ENCODE measurements around the gene GALNT7.

GALNT7 gene

GRCh38 chr4:173291899-173292298 is 123.3 kb downstream of the GALNT7 start:
- no peak for TF ChIP-seq Cebpa-rat (IDR thresholded peaks at IDR 0.05)
- Histone ChIP-seq H3K4me3 (no peak overlapping the region), H3K27ac (no peak overlapping the region), H3K9me3 (replicated peaks in 1 of 11) (peaks cover 9 to 11% (median 10%) of the 10 kb centered on the region in 11 experiments), H3K27me3 (no peaks in the 10 kb centered on the region), H3K4me1 (no peaks in the 10 kb centered on the region; a peak in 1 of 20 replicates), H3K9ac (no peak overlapping the region), H3K4me2 (no peak overlapping the region), H4K20me1 (peaks cover 0 to 74% (median 32%) of the 10 kb centered on the region in 11 experiments; a peak in 12 of 22 replicates), H3K36me3 (peaks cover 15 to 67% (median 45%) of the 10 kb centered on the region in 11 experiments; a peak in 21 of 22 replicates)

DNA sequence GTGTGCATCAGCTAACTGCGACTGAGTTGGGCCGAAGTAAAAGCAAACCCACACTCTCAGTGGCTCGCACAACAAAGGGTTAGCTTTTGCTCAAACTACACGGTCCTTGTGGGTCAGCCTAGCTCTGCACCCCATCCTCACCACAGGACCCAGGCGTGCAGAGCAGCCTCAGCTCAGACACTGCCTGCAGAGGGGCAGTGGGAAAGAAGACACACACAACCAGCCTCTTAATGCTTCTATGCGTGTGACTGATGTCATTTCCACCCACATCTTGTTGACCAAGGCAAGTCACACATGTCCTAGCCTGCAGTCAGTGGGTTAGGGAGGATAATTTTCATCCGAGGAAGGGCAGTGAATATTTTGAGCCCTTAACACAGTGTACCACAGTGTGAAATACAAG is 125.1 kb downstream of the GALNT7 start:
- Histone ChIP-seq H3K4me3 (no peak overlapping the region), H4K20me1 (peaks cover 0 to 57% (median 29%) of the 10 kb centered on the region in 11 experiments; a peak in 12 of 22 replicates), H3K36me3 (peaks cover 29 to 76% (median 54%) of the 10 kb centered on the region in 11 experiments), H3K27me3 (no peaks in the 10 kb centered on the region), H3K9me3 (replicated peaks in 1 of 11) (no peaks in the 10 kb centered on the region), H3K4me1 (no peaks in the 10 kb centered on the region; a peak in 1 of 20 replicates), H3K27ac (no peak overlapping the region), H3K9ac (no peak overlapping the region), H3K4me2 (no peak overlapping the region)
- TF ChIP-seq Cebpa-rat (IDR thresholded peaks at IDR 0.05) = no peak

DNA sequence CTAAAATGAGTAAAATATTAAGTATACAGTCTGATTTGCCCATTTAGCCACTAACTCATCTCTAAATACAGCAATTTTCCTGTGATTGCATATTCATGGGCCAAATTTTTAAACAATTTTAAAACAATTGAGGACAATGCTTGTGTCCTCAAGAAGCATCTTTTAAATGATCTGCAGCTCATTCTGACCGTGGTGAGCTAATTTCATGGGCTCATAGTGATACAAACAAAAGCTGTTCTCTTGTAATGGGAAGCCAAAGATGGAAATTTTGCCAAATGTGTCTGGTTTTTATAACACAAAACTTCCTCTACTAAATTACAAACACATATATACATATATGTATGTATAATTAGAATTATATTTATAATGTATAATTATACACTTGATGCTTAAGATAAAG is 125.8 kb downstream of the GALNT7 start:
- TF ChIP-seq Cebpa-rat (IDR thresholded peaks at IDR 0.05) = no peak
- no peaks in the 10 kb centered on the region for H3K9me3 ChIP-seq (replicated peaks in 1 of 11)
- peaks cover 0 to 49% (median 23%) of the 10 kb centered on the region in 11 experiments; a peak in 12 of 22 replicates for H4K20me1 ChIP-seq
- no peak overlapping the region for H3K27ac ChIP-seq
- H3K4me2 ChIP-seq = no peak overlapping the region
- no peak overlapping the region for H3K9ac ChIP-seq
- H3K4me1 ChIP-seq = no peaks in the 10 kb centered on the region
- H3K27me3 ChIP-seq = no peaks in the 10 kb centered on the region
- H3K4me3 ChIP-seq = no peak overlapping the region
- peaks cover 29 to 84% (median 59%) of the 10 kb centered on the region in 11 experiments for H3K36me3 ChIP-seq

GRCh38 chr4:173301518-173302201 is 133.0 kb downstream of the GALNT7 start:
- H3K27ac ChIP-seq = peak overlapping the region in 3 of 11 experiments; percentile 19 to 30 (median 24); a peak in 4 of 22 replicates
- no peak overlapping the region for H3K4me3 ChIP-seq
- H3K4me2 ChIP-seq = no peak overlapping the region
- no peaks in the 10 kb centered on the region for H3K27me3 ChIP-seq
- peaks cover 0 to 19% (median 9%) of the 10 kb centered on the region in 11 experiments; a peak in 8 of 22 replicates for H4K20me1 ChIP-seq
- peaks cover 52 to 92% (median 78%) of the 10 kb centered on the region in 11 experiments for H3K36me3 ChIP-seq
- TF ChIP-seq Cebpa-rat (IDR thresholded peaks at IDR 0.05) = no peak
- peaks cover 0 to 3% (median 0%) of the 10 kb centered on the region in 10 experiments; a peak in 1 of 20 replicates for H3K4me1 ChIP-seq
- H3K9me3 ChIP-seq (replicated peaks in 1 of 11) = peaks cover 9 to 20% (median 17%) of the 10 kb centered on the region in 11 experiments; a peak in 19 of 22 replicates
- H3K9ac ChIP-seq = 0 out of 22 replicates have a peak overlapping the region, but pooled peaks of 1 of the 11 experiments have one; percentile 41

GRCh38 chr4:173307778-173308177 is 139.2 kb downstream of the GALNT7 start:
- Histone ChIP-seq H3K27ac (no peak overlapping the region), H3K4me1 (peaks cover 0 to 9% (median 0%) of the 10 kb centered on the region in 10 experiments; a peak in 1 of 20 replicates), H3K9me3 (replicated peaks in 1 of 11) (peaks cover 9 to 20% (median 17%) of the 10 kb centered on the region in 11 experiments; a peak in 19 of 22 replicates), H3K4me3 (no peak overlapping the region), H3K36me3 (peaks cover 74 to 100% (median 95%) of the 10 kb centered on the region in 11 experiments), H3K9ac (no peak overlapping the region), H3K4me2 (no peak overlapping the region), H4K20me1 (peaks cover 0 to 25% (median 6%) of the 10 kb centered on the region in 11 experiments; a peak in 5 of 22 replicates), H3K27me3 (no peaks in the 10 kb centered on the region)
- TF ChIP-seq Cebpa-rat (IDR thresholded peaks at IDR 0.05) = no peak

GRCh38 chr4:173311368-173311767 is 142.8 kb downstream of the GALNT7 start:
- TF ChIP-seq Cebpa-rat (IDR thresholded peaks at IDR 0.05) = no peak
- Histone ChIP-seq H3K4me2 (no peak overlapping the region), H3K36me3 (peaks cover 69 to 100% (median 97%) of the 10 kb centered on the region in 11 experiments), H3K4me3 (no peak overlapping the region), H4K20me1 (peaks cover 0 to 29% (median 6%) of the 10 kb centered on the region in 11 experiments; a peak in 5 of 22 replicates), H3K9me3 (replicated peaks in 1 of 11) (no peaks in the 10 kb centered on the region), H3K27ac (no peak overlapping the region), H3K4me1 (peaks cover 0 to 9% (median 0%) of the 10 kb centered on the region in 10 experiments; a peak in 1 of 20 replicates), H3K27me3 (no peaks in the 10 kb centered on the region), H3K9ac (no peak overlapping the region)

DNA sequence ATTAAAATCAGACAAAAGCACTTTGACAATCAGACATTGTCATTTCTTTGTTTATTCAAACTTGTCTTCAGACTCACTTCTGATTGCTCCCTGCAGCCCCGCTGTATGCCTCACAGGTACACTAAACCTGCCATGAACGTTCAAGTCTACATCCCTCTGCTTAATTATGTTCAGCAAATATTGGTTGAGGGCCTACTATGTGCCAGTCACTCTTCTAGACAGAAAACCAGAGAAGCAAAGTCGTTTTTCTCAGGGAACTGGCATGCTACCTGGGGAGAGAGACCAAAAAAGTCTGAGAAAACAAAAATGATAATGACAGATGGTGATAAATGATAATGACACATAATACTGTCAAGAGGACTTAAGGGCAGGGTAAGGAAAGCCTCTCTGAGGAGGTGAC is 146.1 kb downstream of the GALNT7 start:
- Histone ChIP-seq H3K4me3 (no peak overlapping the region), H3K36me3 (peaks cover 53 to 97% (median 85%) of the 10 kb centered on the region in 11 experiments), H4K20me1 (peaks cover 0 to 23% (median 0%) of the 10 kb centered on the region in 11 experiments; a peak in 1 of 22 replicates), H3K4me1 (peaks cover 12 to 24% (median 21%) of the 10 kb centered on the region in 10 experiments; a peak in 19 of 20 replicates), H3K9me3 (replicated peaks in 1 of 11) (no peaks in the 10 kb centered on the region), H3K4me2 (no peak overlapping the region), H3K27ac (no peak overlapping the region), H3K27me3 (no peaks in the 10 kb centered on the region), H3K9ac (no peak overlapping the region)
- no peak for TF ChIP-seq Cebpa-rat (IDR thresholded peaks at IDR 0.05)

- H3K27ac ChIP-seq = no peak overlapping the region
- 0 out of 22 replicates have a peak, but pooled peaks cover 0 to 23% (median 0%) of the 10 kb centered on the region in 11 experiments for H4K20me1 ChIP-seq
- H3K36me3 ChIP-seq = peaks cover 47 to 97% (median 84%) of the 10 kb centered on the region in 11 experiments
- H3K4me3 ChIP-seq = no peak overlapping the region
- H3K4me1 ChIP-seq = peaks cover 12 to 37% (median 26%) of the 10 kb centered on the region in 10 experiments; a peak in 19 of 20 replicates
- no peak for TF ChIP-seq Cebpa-rat (IDR thresholded peaks at IDR 0.05)
- no peak overlapping the region for H3K4me2 ChIP-seq
- H3K27me3 ChIP-seq = no peaks in the 10 kb centered on the region
- H3K9me3 ChIP-seq (replicated peaks in 1 of 11) = no peaks in the 10 kb centered on the region
- H3K9ac ChIP-seq = no peak overlapping the region
These were observed 147.4 kb downstream of the GALNT7 start for GRCh38 chr4:173316060-173316459.

GRCh38 chr4:173317004-173317403 is 148.4 kb downstream of the GALNT7 start:
- Histone ChIP-seq H3K4me1 (peaks cover 12 to 37% (median 26%) of the 10 kb centered on the region in 10 experiments; a peak in 19 of 20 replicates), H4K20me1 (0 out of 22 replicates have a peak, but pooled peaks cover 0 to 18% (median 0%) of the 10 kb centered on the region in 11 experiments), H3K4me3 (no peak overlapping the region), H3K27me3 (no peaks in the 10 kb centered on the region), H3K9ac (no peak overlapping the region), H3K36me3 (peaks cover 48 to 97% (median 84%) of the 10 kb centered on the region in 11 experiments), H3K9me3 (replicated peaks in 1 of 11) (no peaks in the 10 kb centered on the region), H3K27ac (0 out of 22 replicates have a peak overlapping the region, but pooled peaks of 1 of the 11 experiments have one; percentile 6), H3K4me2 (no peak overlapping the region)
- TF ChIP-seq Cebpa-rat (IDR thresholded peaks at IDR 0.05) = no peak
